ENCODE data around the gene ZNF43.

DNA sequence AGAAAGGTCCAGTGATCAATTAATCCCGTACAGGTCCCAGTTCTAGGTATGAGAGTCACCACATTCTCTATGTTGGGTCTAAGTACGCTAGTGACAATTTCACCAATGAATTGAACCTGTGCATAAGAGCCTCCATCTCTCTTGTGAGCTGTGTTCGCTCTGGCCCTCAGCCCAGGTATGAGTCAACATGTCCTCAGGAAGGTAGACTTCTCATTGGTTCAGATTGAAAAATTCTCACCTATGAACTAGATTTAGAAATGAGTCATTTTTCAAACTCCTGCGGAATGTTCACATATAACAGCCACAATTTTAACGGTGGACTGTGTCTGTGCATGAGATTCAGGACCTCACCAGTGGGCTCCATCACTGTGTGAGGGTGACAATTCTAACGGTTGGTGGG is 12.7 kb upstream of the ZNF43 start:
- TF ChIP-seq POLR2A (IDR thresholded peaks at IDR 0.05) (no peak), EP300 (IDR thresholded peaks at IDR 0.05) (no peak)
- TF ChIP-seq, protein P1, sequence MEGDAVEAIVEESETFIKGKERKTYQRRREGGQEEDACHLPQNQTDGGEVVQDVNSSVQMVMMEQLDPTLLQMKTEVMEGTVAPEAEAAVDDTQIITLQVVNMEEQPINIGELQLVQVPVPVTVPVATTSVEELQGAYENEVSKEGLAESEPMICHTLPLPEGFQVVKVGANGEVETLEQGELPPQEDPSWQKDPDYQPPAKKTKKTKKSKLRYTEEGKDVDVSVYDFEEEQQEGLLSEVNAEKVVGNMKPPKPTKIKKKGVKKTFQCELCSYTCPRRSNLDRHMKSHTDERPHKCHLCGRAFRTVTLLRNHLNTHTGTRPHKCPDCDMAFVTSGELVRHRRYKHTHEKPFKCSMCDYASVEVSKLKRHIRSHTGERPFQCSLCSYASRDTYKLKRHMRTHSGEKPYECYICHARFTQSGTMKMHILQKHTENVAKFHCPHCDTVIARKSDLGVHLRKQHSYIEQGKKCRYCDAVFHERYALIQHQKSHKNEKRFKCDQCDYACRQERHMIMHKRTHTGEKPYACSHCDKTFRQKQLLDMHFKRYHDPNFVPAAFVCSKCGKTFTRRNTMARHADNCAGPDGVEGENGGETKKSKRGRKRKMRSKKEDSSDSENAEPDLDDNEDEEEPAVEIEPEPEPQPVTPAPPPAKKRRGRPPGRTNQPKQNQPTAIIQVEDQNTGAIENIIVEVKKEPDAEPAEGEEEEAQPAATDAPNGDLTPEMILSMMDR (IDR thresholded peaks at IDR 0.05) = no peak

All from gastroesophageal sphincter (tissue), 3 donors.